Ammon's horn (tissue), 1 donor: Measurements from ENCODE around the gene PNPLA7.
"Not testable (repeated sequence)": the region's sequence is repeated elsewhere in the genome, so short reads cannot be mapped to it uniquely, and the experiment has no call there.

ENCODE experiments used
- DNase-seq: peaks from one replicate; pipeline ENCODE4 v3.0.0-alpha.2; 2016; ENCODE audit warnings: low spot score

The PNPLA7 gene

GRCh38 chr9:137575364-137575715, 25.1 kb upstream of the PNPLA7 start:
- DNase-seq: peak; percentile 54

DNA sequence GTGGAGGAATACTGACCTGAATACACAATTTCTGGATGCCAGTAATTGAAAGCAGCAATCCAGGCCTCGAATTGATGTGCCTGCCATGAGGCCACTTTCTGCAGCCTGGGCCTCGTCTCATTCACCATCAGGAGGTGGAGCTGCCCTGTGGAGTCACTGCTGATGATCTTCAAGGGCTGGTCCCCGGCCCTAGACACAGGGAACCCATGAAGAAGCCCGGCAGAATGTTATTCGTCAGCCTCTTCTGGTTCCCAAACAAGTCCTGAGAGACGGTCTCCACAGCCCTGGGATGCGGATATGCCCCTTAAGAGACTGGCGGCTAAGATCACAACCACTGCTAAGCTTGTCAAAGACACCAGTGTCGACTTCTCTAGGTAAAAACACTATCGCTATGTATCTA, 24.0 kb upstream of the PNPLA7 start:
- DNase-seq: no peak

- DNase-seq: no peak
Measured at GRCh38 chr9:137570566-137570965, 20.4 kb upstream of the PNPLA7 start.

DNA sequence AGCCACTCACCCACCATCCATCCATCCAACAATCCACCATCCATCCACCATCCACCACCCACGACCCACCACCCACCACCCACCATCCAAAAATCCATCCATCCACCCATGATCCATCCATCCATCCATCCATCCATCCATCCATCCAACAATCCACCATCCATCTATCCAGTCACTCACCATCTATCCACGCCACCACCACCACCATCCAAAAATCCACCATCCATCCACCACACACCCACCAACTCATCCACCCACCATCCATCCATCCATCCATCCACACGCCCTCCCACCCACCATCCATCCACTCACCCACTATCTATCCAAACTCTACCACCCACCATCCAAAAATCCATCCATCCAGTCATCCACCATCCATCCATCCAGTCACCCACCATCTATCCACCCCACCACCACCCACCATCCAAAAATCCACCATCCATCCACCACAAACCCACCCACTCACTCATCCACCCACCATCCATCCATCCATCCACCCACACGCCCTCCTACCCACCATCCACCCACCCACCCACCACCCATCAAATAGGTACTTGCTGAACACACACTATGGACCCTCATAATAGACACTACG, 19.5 kb upstream of the PNPLA7 start:
- DNase-seq: no peak

DNA sequence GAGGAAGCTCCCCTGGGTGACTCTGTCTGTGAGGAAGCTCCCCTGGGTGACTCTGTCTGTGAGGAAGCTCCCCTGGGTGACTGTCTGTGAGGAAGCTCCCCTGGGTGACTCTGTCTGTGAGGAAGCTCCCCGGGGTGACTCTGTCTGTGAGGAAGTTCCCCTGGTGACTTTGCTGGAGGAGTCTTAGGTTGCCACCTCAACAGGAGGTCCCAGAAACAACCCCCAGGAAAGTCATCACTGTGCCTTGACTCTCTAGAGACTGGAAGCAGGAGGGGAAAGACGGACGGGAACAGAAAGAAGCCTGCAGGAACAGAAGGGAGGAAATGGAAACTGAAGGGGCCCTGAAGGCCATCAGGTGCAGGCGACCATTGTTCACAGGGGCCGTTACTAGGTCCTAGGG, 18.2 kb upstream of the PNPLA7 start:
- not testable (repeated sequence) for DNase-seq

DNA sequence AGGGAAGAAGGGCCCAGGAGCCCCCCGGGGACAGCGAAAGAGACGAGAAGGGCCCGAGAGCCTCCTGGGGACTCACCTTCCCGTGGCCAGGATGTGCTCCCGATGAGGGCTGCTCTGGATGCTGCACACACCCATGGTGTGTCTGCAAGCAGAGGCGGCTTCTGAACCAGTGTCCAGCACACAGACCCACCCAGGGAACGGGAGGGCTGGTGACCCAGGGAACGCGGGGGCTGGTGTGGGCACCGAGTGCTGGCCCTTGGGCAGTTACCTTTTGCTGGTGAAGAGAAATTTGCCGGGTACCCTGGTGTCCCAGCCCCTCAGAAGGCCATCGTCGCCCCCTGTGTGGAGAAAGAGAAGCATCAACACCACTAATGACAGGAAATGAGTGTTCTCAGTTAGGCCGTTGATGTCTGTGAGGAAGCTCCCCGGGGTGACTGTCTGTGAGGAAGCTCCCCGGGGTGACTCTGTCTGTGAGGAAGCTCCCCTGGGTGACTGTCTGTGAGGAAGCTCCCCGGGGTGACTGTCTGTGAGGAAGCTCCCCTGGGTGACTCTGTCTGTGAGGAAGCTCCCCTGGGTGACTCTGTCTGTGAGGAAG, 14.7 kb upstream of the PNPLA7 start:
- DNase-seq: no peak

GRCh38 chr9:137564134-137564533, 13.9 kb upstream of the PNPLA7 start:
- no peak for DNase-seq

DNA sequence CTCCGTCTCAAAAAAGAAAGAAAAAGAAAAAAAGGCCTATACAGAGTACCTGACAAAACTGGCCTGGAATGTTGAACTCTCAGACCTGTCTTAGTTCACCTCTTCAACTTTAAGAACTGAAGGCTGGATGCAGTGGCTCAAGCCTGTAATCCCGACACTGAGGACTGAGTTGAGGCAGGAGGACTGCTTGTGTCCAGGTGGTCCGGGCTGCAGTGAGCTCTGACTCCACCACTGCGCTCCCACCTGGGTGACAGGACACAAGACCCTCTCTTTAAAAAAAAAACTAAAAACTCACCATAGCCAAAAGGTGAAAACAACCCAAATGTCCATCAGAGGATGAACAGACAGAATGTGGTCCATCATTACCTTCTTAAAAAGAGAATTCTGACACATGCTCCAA, 7.9 kb upstream of the PNPLA7 start:
- no peak for DNase-seq

DNA sequence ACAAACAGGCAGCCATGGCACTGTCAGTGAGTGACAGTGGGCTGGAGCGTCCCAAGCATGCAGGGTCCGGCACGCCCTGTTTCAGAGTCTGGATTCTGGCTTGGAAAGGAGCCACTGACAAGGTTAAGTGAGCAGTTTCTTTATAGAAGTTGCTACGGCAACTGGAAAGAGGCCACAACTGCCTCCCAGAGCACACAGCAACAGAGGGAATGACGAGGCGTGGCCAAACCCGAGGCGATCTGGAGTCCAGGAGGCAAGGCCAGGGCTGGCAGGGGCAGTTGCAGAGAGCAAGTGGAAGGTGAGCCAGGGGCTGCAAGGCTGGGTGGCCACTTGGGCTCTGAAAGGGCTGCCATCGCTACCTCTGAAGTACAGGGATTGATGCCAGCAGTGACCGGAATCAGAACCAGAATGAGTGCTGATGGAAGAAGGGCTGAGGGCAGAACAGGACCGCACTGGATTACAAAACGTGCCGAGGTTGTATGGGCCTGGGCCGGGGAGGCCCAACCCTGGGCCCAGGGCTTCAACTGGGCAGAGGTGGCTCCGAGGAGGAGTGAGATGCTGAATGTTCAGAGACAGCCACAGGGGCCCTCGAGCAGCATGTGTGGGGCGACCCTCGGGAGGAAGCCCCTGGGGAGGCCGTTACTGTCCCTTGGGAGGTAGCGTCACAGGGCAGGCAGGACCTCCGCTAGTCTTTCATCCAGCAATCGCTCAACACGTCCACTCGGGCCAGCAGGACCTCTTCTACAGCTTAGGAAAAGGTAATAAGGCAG, 6.1 kb upstream of the PNPLA7 start:
- DNase-seq: no peak

DNA sequence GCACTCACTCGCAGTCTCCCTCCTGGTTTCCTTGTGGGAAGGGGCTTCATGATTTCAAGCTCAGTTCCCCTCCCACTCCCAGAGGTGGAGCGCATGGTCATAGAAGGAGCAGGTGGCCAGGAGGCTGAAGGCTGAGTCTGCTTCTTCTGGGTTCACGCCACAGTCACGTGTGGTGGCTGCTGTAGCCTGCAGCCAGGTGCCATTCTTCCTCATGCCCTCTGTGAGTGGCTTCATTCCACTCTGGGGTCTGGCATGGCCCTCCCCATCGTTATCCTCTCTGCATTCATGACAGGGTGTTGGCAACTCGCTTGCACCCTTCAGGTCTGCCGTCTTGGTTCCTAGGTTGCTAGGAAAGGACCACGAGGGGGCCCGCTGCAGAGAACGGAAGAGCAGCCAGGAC, 5.0 kb upstream of the PNPLA7 start:
- no peak for DNase-seq

DNA sequence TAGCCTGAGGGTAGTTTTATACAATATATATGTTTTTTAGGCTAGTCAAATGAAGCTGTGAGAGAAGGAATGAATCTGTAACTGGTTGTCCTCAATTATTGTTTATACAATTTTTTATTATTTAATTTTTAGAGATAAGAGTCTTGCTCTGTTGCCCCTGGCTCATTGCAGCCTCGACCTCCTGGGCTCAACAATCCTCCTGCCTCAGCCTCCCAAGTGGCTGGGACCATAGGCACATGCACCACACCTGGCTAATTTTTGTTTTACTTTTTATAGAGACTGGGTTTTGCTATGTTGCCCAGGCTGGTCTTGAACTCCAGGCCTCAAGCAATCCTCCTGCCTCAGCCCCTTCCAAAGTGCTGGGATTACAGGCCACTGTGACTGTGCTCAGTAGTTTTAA, 4.1 kb upstream of the PNPLA7 start:
- DNase-seq: no peak

DNA sequence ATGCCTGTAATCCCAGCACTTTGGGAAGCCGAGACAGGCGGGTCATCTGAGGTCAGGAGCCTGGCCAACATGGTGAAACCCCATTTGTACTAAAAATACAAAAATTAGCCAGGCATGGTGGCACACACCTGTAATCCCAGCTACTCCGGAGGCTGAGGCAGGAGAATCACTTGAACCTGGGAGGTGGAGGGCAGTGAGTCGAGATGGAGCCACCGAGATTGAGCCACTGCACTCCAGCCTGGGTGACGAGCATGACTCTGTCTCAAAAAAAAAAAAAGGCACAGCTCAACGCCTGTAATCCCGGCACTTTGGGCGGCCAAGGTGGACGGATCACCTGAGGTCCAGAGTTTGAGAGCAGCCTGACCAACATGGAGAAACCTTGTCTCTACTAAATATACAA, 3.5 kb upstream of the PNPLA7 start:
- not testable (repeated sequence) for DNase-seq

- no peak for DNase-seq
Measured at GRCh38 chr9:137552022-137552768, 2.0 kb upstream of the PNPLA7 start.

- peak; percentile 94 for DNase-seq
Measured at GRCh38 chr9:137551264-137552021, 1.2 kb upstream of the PNPLA7 start, which contains the start of gene MRPL41. MRPL41 (plus strand) TSS chr9:137551879; CDS start chr9:137552082, 203 bp downstream.

DNA sequence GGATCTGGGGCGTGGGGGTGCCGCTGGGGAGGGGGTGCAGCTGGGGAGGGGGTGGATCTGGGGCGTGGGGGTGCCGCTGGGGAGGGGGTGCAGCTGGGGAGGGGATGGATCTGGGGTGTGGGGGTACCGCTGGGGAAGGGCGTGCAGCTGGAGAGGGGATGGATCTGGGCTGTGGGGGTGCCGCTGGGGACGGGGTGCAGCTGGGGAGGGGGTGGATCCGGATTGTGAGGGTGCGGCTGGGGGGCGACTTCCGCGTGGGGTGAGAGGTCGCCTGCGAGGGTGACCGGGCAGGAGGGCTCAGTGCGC, 709 bp upstream of the PNPLA7 start:
- not testable (repeated sequence) for DNase-seq

GRCh38 chr9:137547687-137548543, 2.3 kb downstream of the PNPLA7 start:
- DNase-seq: no peak

- no peak for DNase-seq
Measured at GRCh38 chr9:137545123-137545522, 5.1 kb downstream of the PNPLA7 start.

GRCh38 chr9:137544176-137544760, 5.9 kb downstream of the PNPLA7 start:
- no peak for DNase-seq

DNA sequence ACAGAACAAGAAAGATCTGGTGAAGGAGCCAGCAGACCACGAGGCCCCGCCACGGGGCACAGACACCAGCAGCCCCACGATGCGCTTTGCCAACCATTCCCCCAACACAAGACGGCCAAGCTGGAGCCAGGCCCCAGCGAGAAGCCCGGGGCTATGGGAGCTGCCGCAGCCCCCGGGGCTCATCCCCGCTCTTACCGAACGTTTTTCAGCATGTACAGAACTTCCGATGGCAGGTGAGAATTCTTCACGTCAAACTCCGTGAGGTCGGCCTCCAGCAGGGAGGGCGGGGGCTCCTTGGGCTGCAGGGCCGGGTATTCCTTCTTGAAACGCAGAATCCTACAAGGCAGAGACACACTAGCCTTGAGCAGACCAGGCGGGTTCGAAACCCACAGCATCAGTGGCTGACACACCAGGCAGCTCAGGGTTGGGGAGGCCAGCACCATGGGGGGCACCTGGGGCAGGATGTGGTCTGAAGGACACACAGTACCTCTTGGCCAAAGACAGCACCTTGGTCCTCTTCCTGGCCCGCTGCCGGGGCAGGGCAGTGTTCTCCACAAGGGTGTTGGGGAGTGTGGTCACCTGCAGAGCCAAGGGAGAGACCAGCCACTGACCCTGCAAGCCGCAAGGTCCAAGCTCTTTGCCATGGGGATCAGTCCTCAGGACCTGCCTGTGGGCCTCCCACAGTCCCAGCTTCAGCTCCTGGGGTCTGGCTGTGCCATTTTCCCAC, 6.8 kb downstream of the PNPLA7 start:
- no peak for DNase-seq

- no peak for DNase-seq
Measured at GRCh38 chr9:137542486-137542885, 7.7 kb downstream of the PNPLA7 start.
